CD14-positive monocyte (primary cell): ENCODE measurements around the gene TMA7. TPM values are rescaled to one million over a fixed set of nuclear protein-coding genes. Genes with fewer than 3 reads are reported as not detected.

ENCODE experiments used
- DNase-seq, 3 donors: peaks; one replicate each; pipeline ENCODE4 v3.0.0-alpha.2; 2011 to 2022
- H2AFZ ChIP-seq: 2 replicates; pipeline ENCODE4 v1.6.0; 2012; ENCODE audit warnings: mild to moderate bottlenecking, low read depth, low read length, inconsistent platforms; ENCODE audit not compliant: insufficient read depth, poor library complexity, severe bottlenecking
- H3K27ac ChIP-seq, 2 donors: 1 replicate in 1 of 2; 2 replicates in 1 of 2; pipeline ENCODE4 v1.5.1; 2012 to 2013; ENCODE audit warnings: low read length in 2 of 2, control low read depth in 1 of 2, inconsistent platforms in 1 of 2, low read depth in 1 of 2, mild to moderate bottlenecking in 1 of 2
- H3K27me3 ChIP-seq, 2 donors: one replicate each; pipeline versions ENCODE4 v1.6.0 to v1.6.1; 2011 to 2013; ENCODE audit warnings: low read length in 2 of 2; ENCODE audit not compliant: control insufficient read depth in 2 of 2, insufficient read depth in 2 of 2
- H3K36me3 ChIP-seq, 2 donors: replicated peaks in 1 of 2; 1 replicate in 1 of 2; 2 replicates in 1 of 2; pipeline versions ENCODE4 v1.5.1 to v1.6.1; 2012 to 2013; ENCODE audit warnings: low read length in 2 of 2, control low read depth in 1 of 2, inconsistent platforms in 1 of 2, mild to moderate bottlenecking in 1 of 2; ENCODE audit not compliant: insufficient read depth in 2 of 2, control insufficient read depth in 1 of 2
- H3K4me1 ChIP-seq, 2 donors: 1 replicate in 1 of 2; 2 replicates in 1 of 2; pipeline versions ENCODE4 v1.5.1 to v1.6.1; 2012 to 2013; ENCODE audit warnings: low read length in 2 of 2, control low read depth in 1 of 2, inconsistent platforms in 1 of 2, mild to moderate bottlenecking in 1 of 2, moderate library complexity in 1 of 2; ENCODE audit not compliant: insufficient read depth in 2 of 2, control insufficient read depth in 1 of 2
- H3K4me2 ChIP-seq: replicated peaks from 2 replicates; pipeline ENCODE3; 2012; ENCODE audit warnings: low read length, moderate library complexity, mild to moderate bottlenecking; ENCODE audit not compliant: poor library complexity, severe bottlenecking; ENCODE audit errors: extremely low read depth
- H3K4me3 ChIP-seq, 3 experiments: fragments of 200-600 bp in 1 of 3; sonication (generic) in 1 of 3; replicated peaks in 1 of 3; 1 replicate in 2 of 3; 2 replicates in 1 of 3; pipeline ENCODE4 v1.5.1; 2011 to 2013; ENCODE audit warnings: low read length in 3 of 3, mild to moderate bottlenecking in 3 of 3, control low read depth in 2 of 3, low read depth in 2 of 3, inconsistent platforms in 1 of 3, moderate library complexity in 1 of 3
- H3K79me2 ChIP-seq: 2 replicates; pipeline ENCODE4 v1.6.0; 2012; ENCODE audit warnings: mild to moderate bottlenecking, control low read depth, inconsistent platforms, low read length, moderate library complexity; ENCODE audit not compliant: insufficient read depth
- H3K9ac ChIP-seq: 2 replicates; pipeline ENCODE4 v1.6.0; 2017; ENCODE audit warnings: low read length, mild to moderate bottlenecking; ENCODE audit not compliant: insufficient read depth, poor library complexity, severe bottlenecking
- H3K9me3 ChIP-seq, 2 donors: replicated peaks in 1 of 2; 1 replicate in 1 of 2; 2 replicates in 1 of 2; pipeline versions ENCODE4 v1.5.1 to v1.6.1; 2012 to 2013; ENCODE audit warnings: low read length in 2 of 2, control low read depth in 1 of 2; ENCODE audit not compliant: control insufficient read depth in 1 of 2, insufficient read depth in 1 of 2
- H4K20me1 ChIP-seq: 2 replicates; pipeline ENCODE4 v1.6.0; 2012; ENCODE audit warnings: mild to moderate bottlenecking, low read length, control low read depth, moderate library complexity; ENCODE audit not compliant: insufficient read depth
- H3K27ac Mint-ChIP-seq, 7 donors: one replicate each; pipeline ENCODE4 v1.8.0; 2020; ENCODE audit warnings: mild to moderate bottlenecking in 7 of 7, mixed read lengths in 7 of 7, moderate library complexity in 6 of 7, inconsistent platforms in 2 of 7
- H3K27me3 Mint-ChIP-seq, 3 donors: one replicate each; pipeline ENCODE4 v1.8.0; 2021 to 2022; ENCODE audit warnings: low read depth in 3 of 3, mild to moderate bottlenecking in 3 of 3, mixed read lengths in 3 of 3, moderate library complexity in 3 of 3, inconsistent platforms in 1 of 3
- H3K36me3 Mint-ChIP-seq, 2 donors: one replicate each; pipeline ENCODE4 v1.8.0; 2020; ENCODE audit warnings: mixed read lengths in 2 of 2, inconsistent platforms in 1 of 2, mild to moderate bottlenecking in 1 of 2
- H3K4me1 Mint-ChIP-seq: one replicate; pipeline ENCODE4 v1.8.0; 2020; ENCODE audit warnings: mild to moderate bottlenecking, mixed read lengths
- H3K4me3 Mint-ChIP-seq, 2 donors: one replicate each; pipeline ENCODE4 v1.8.0; 2020; ENCODE audit warnings: mild to moderate bottlenecking in 2 of 2, mixed read lengths in 2 of 2, moderate library complexity in 1 of 2
- H3K9me3 Mint-ChIP-seq, 7 donors: one replicate each; pipeline ENCODE4 v1.8.0; 2020 to 2022; ENCODE audit warnings: mixed read lengths in 7 of 7, mild to moderate bottlenecking in 6 of 7, moderate library complexity in 6 of 7, inconsistent platforms in 2 of 7
- CTCF ChIP-seq: fragments of 200-600 bp; IDR thresholded peaks from one replicate; pipeline ENCODE4 v1.8.0; 2022; ENCODE audit warnings: antibody characterized with exemption, mild to moderate bottlenecking
- WGBS: methylation state at CpG from one replicate; pipeline ENCODE4 v1.1.5; 2013; ENCODE audit warnings: missing lambda C conversion rate; ENCODE audit not compliant: insufficient coverage; 5-methylcytosine and 5-hydroxymethylcytosine counted together
- intact Hi-C, 2 donors: fragments of 100-400 bp; cut with micrococcal nuclease; formaldehyde crosslinking; loops; one replicate each; pipeline versions ENCODE4 v1.15.0 to v1.15.1; 2023
- polyA plus RNA-seq, 3 donors: library from polyadenylated mRNA; depleted of rRNA in 1 of 3; unstranded in 2 of 3; stranded (reverse) in 1 of 3; fragments of 300-500 nt in 2 of 3; fragments of >200 nt in 1 of 3; fragmentation: Illumina TruSeq in 2 of 3; gene quantifications; 1 replicate in 2 of 3; 2 replicates in 1 of 3; pipeline ENCODE4 v1.2.3, GENCODE V29; 2012 to 2021

TMA7 gene
- polyA plus RNA-seq, 3 donors: 301 to 559 (median 478) TPM

DNA sequence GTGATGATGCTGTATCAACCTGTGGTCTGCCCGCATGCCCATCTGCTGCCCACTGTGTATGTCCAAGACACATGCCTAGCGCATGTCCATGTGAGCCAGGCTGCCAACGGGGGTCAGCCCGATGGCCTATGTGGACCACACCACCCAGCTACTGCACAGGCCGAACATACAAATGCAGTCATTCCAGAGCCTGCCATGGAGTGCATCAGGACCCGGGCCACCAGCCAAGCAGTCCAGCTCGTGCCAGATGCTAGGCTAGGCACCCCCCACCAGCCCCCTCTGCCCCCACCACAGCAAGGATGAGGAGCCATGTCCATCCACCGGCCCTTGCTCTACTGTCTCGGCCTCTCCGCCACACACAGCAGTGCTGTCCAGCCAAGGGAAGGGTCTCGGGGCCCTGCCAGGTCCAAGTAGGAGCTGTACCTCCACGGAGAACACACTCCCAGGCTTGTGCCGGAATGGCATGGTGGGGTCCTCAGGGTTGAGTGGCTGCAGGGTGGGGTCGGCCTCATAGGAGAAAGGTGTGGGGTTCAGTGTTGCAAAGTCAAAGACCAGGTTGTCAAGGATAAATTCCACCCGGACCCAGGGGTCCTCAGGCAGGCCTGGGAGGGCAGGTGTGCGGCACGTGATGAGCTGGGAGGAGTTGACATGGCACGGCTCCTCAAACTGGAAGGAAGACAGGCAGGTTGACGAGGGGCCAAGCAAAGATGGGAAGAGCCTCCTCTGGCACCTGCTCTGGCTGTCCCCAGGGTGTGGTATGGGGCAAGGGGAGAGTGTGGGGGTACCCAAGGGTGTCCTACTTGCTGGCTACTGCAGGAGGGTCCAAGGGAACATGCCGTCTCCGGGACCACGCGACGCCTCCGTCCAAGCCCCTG lies 25.4 kb upstream of the TMA7 start:
- H3K9ac ChIP-seq: no peak overlapping the region
- no peak overlapping the region for H3K27ac ChIP-seq
- no peaks in the 10 kb centered on the region for H3K4me1 Mint-ChIP-seq
- intact Hi-C loops: no loop called here
- H3K4me1 ChIP-seq: no peaks in the 10 kb centered on the region
- no peak overlapping the region for H2AFZ ChIP-seq
- 97% methylated on average over 22 of the region's 25 CpGs for WGBS
- no peaks in the 10 kb centered on the region for H3K27me3 ChIP-seq
- no peak overlapping the region for H3K4me2 ChIP-seq
- peaks cover 0 to 3% (median 0%) of the 10 kb centered on the region in 3 donors for H3K27me3 Mint-ChIP-seq
- no peaks in the 10 kb centered on the region for H3K36me3 ChIP-seq
- H4K20me1 ChIP-seq: no peaks in the 10 kb centered on the region
- no peaks in the 10 kb centered on the region for H3K79me2 ChIP-seq
- no peak overlapping the region for H3K4me3 Mint-ChIP-seq
- peaks cover 0 to 2% (median 0%) of the 10 kb centered on the region in 7 donors for H3K9me3 Mint-ChIP-seq
- H3K9me3 ChIP-seq: no peaks in the 10 kb centered on the region
- DNase-seq: no peak
- no peak for TF ChIP-seq CTCF
- no peaks in the 10 kb centered on the region for H3K36me3 Mint-ChIP-seq
- peak overlapping the region in 1 of 7 donors; percentile 79 for H3K27ac Mint-ChIP-seq
- H3K4me3 ChIP-seq: no peak overlapping the region

- H3K4me1 Mint-ChIP-seq: no peaks in the 10 kb centered on the region
- TF ChIP-seq CTCF: no peak
- Histone ChIP-seq H3K9ac (no peak overlapping the region), H2AFZ (no peak overlapping the region), H4K20me1 (no peaks in the 10 kb centered on the region), H3K4me3 (no peak overlapping the region), H3K4me2 (no peak overlapping the region), H3K79me2 (no peaks in the 10 kb centered on the region), H3K36me3 (no peaks in the 10 kb centered on the region), H3K27ac (no peak overlapping the region), H3K27me3 (no peaks in the 10 kb centered on the region), H3K4me1 (no peaks in the 10 kb centered on the region), H3K9me3 (no peaks in the 10 kb centered on the region)
- 97% methylated on average over 20 of the region's 24 CpGs for WGBS
- H3K27me3 Mint-ChIP-seq: peaks cover 0 to 3% (median 0%) of the 10 kb centered on the region in 3 donors
- no peak overlapping the region for H3K27ac Mint-ChIP-seq
- intact Hi-C loops: no loop called here
- peaks cover 0 to 2% (median 0%) of the 10 kb centered on the region in 7 donors for H3K9me3 Mint-ChIP-seq
- no peak overlapping the region for H3K4me3 Mint-ChIP-seq
- DNase-seq: no peak
- H3K36me3 Mint-ChIP-seq: no peaks in the 10 kb centered on the region
Observed at GRCh38 chr3:48415251-48415953, 24.7 kb upstream of the TMA7 start.
